Bone marrow (tissue), 2 donors: ENCODE data around the gene CSHL1.
"Not testable (repeated sequence)": the region's sequence is repeated elsewhere in the genome, so short reads cannot be mapped to it uniquely, and the experiment has no call there.

Experiments used
- DNase-seq, 2 donors: peaks; one replicate each; lab custom pipeline; 2025; lab: John Stamatoyannopoulos, UW

CSHL1 gene

DNA sequence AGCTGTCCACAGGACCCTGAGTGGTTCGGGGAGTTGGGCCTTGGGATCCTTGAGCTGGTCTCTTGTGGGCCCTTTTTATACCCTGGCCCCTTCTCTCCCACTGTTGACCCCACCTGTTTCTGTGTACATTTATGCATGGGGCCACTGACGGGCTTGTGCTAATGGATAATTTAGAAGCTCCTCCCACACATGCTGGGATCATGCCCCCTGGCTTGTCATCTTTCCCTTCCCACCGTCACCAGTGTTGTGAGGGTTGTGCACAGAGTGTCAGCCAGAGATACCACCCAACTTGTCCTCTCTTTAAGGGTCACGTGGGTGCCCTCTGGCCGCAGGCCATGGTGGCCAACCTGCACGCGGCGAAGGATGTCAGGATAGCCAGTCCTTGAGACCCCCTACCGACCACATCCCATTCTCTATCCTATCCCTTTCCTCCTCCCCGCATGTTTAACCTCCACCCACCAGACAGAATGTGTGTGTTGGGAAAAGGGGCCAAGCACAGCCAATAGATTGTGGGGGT is 7.8 kb upstream of the CSHL1 start, which contains the start of gene GH1:
Gene GH1, minus strand, starts transcription at position 51 of the 517 bp plus-strand sequence. CDS start 63 bp downstream, outside the sequence.
- DNase-seq, result not testable (repeated sequence)

GRCh38 chr17:63918305-63918704 is 7.2 kb upstream of the CSHL1 start:
- DNase-seq, result no peak

DNA sequence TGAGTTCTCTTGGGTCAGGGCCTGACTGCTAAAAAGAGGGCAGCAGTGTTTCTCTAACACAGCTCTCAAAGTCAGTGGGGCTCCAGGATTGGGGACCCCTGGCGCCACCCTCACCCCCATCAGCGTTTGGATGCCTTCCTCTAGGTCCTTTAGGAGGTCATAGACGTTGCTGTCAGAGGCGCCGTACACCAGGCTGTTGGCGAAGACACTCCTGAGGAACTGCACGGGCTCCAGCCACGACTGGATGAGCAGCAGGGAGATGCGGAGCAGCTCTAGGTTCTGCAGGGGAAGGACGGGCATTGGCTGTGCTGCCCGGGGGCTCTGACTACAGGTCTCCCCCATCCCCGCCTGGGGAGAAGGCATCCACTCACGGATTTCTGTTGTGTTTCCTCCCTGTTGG is 6.6 kb upstream of the CSHL1 start:
- no peak for DNase-seq

DNA sequence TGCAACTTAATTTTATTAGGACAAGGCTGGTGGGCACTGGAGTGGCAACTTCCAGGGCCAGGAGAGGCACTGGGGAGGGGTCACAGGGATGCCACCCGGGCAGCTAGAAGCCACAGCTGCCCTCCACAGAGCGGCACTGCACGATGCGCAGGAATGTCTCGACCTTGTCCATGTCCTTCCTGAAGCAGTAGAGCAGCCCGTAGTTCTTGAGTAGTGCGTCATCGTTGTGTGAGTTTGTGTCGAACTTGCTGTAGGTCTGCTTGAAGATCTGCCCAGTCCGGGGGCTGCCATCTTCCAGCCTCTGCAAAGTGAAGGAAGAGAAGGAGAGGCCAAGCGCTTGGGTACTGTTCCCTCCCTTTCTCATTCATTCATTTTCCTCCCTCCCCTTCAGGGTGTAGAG is 6.1 kb upstream of the CSHL1 start:
- DNase-seq, result not testable (repeated sequence)

GRCh38 chr17:63916566-63917185 is 5.6 kb upstream of the CSHL1 start:
- no peak for DNase-seq

DNA sequence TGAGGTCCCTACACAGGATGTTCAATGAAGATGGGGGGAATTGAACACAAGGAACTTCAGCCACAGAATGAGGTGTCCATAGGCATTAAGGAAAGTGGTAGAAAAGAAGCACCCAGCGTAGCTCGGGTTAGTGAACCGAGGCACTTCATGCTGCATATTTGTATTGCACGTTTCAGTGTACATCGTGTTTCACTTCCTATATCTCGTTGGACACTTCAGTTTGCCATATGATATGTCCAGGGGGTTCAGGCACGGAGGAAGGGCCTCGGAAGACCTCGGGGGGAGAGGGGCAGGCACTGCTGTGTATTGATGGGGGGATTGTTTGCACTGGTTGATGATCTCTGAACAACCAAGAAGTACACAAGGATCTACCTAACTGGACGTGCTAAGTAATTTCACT is 4.7 kb upstream of the CSHL1 start:
- DNase-seq, result not testable (repeated sequence)

GRCh38 chr17:63914471-63914870 is 3.4 kb upstream of the CSHL1 start:
- no peak for DNase-seq

GRCh38 chr17:63911657-63912100 is 621 bp upstream of the CSHL1 start:
- peak; percentile 9 to 12 for DNase-seq

GRCh38 chr17:63910096-63910495 is 962 bp downstream of the CSHL1 start:
- no peak for DNase-seq

GRCh38 chr17:63909586-63909985 is 1.5 kb downstream of the CSHL1 start:
- not testable (repeated sequence) for DNase-seq

GRCh38 chr17:63907161-63907778 is 3.8 kb downstream of the CSHL1 start:
- peak in 1 of 2 donors; percentile 34 for DNase-seq

GRCh38 chr17:63904796-63905195 is 6.3 kb downstream of the CSHL1 start:
- DNase-seq, result not testable (repeated sequence)

DNA sequence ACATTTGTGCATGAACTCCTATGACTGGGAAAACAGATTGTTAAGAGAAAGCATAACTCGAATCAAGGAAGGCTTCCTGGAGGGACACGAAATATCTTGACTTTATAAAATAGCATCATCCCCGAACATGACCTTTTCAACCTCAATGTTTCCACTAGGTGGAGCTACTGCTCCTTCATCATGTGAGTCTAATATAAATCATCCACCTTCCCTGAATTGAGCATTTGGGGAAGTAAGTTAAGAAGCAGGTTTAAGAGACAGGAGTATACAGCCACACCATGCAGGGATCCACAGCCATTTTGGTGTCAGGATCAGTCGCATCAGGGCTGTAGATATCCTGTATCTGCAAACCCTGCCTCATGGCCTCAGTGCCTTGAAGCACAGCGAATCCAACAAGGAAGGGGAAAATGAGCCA is 7.3 kb downstream of the CSHL1 start:
- peak in 1 of 2 donors; percentile 6 for DNase-seq

DNA sequence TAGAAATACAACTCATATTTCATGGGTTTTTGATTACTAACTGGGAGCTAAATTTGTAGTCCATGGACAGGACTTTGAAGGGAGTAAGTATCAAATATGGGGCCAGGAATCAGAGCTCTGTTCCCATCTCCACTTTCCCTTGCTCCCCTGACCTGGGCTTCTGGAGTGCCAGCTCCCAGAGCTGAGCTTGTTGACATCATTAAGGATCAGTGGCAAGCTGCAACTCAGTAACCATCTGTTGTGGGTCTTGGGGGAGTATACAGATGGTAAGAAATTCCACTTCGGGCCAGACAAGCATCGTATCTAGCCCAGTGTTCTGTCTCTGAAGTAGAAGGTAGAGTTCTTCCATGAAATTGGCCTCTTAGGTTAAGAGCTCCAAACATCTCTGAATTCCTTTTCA is 9.1 kb downstream of the CSHL1 start:
- not testable (repeated sequence) for DNase-seq

- not testable (repeated sequence) for DNase-seq
Measured at GRCh38 chr17:63898899-63899798, 11.9 kb downstream of the CSHL1 start.

- not testable (repeated sequence) for DNase-seq
Measured at GRCh38 chr17:63896524-63897354, 14.3 kb downstream of the CSHL1 start, which contains the start of gene CSH1. CSH1 (minus strand) TSS chr17:63896574; CDS start chr17:63896511, 63 bp downstream.

- DNase-seq, result not testable (repeated sequence)
Measured at GRCh38 chr17:63894821-63895220, 16.2 kb downstream of the CSHL1 start.

- DNase-seq, result not testable (repeated sequence)
Measured at GRCh38 chr17:63894021-63894420, 17.0 kb downstream of the CSHL1 start.

- not testable (repeated sequence) for DNase-seq
Measured at GRCh38 chr17:63892316-63893037, 18.6 kb downstream of the CSHL1 start.
